Left colon (tissue), 2 donors: ENCODE data around the gene STX1A. TPM values are rescaled to one million over a fixed set of nuclear protein-coding genes. Genes with fewer than 3 reads are reported as not detected.

Experiments
- ATAC-seq: fragments of 200-7000 bp; cut with Tn5 transposase; one replicate; pipeline ENCODE4 v1.9.1; 2020; ENCODE audit warnings: mild to moderate bottlenecking, moderate library complexity
- DNase-seq, 2 donors: peaks; one replicate each; pipeline ENCODE4 v3.0.0-alpha.2; 2020
- intact Hi-C, 2 donors: fragments of 100-400 bp; cut with DNase I in 1 of 2; cut with micrococcal nuclease in 1 of 2; formaldehyde crosslinking; loops; one replicate each; pipeline versions ENCODE4 v1.11.2 to v1.14.0; 2022; cut with DNase I, micrococcal nuclease
- long read RNA-seq: library from polyadenylated mRNA; unstranded; transcript quantifications from one replicate; pipeline ENCODE4 v2.0.0, GENCODE V29; 2021
- total RNA-seq, 2 donors: library from RNA; stranded (reverse); fragmentation: NEBNext Ultra II Directional; extraction: Animal tissue kit (Norgen Biotek cat#: 25700); gene quantifications; one replicate each; pipeline ENCODE4 v1.2.1, GENCODE V29; 2021
- donor health status: DM: no; HTN: no; CAD: no.
- donor health status: DM: yes; HTN: yes; CAD: no.

STX1A gene
- total RNA-seq, result 1 to 10 TPM; 4.7 to 6.9 TPM
- long read RNA-seq, result 0 reads

GRCh38 chr7:73718905-73719805, at the start of gene STX1A:
Gene STX1A, minus strand, starts transcription at chr7:73719669. Its CDS starts 38 bp downstream, at chr7:73719631.
- peak in 1 of 2 donors; percentile 77 for DNase-seq
- intact Hi-C loops, result no loop called here
- peak; percentile 83 for ATAC-seq

GRCh38 chr7:73768641-73769480, 49.4 kb upstream of the STX1A start:
- ATAC-seq (peak; percentile 0), DNase-seq (peak in 1 of 2 donors; percentile 24)
- intact Hi-C loops, result no loop called here

- DNase-seq (peak in 1 of 2 donors; percentile 30), ATAC-seq (peak; percentile 23)
- intact Hi-C loops, result no loop called here
Observed at GRCh38 chr7:73766556-73767229, 47.2 kb upstream of the STX1A start.

- intact Hi-C loops, result no loop called here
- DNase-seq, result no peak
- ATAC-seq, result no peak
Observed at GRCh38 chr7:73762659-73762999, 43.2 kb upstream of the STX1A start.

GRCh38 chr7:73761854-73762658, 42.6 kb upstream of the STX1A start:
- no peak for ATAC-seq
- intact Hi-C loops, result no loop called here
- DNase-seq, result no peak

- DNase-seq (peak; percentile 70 to 88), ATAC-seq (peak; percentile 93)
- intact Hi-C loops, result no loop called here
Observed at GRCh38 chr7:73758581-73759138, 39.2 kb upstream of the STX1A start.

- ATAC-seq, result peak; percentile 79
- intact Hi-C loops, result loop anchor here in 1 of 2 donors (10.0 kb wide), 1 partner anchor 105 kb away; no protein-coding TSS in a partner anchor
- DNase-seq, result peak in 1 of 2 donors; percentile 54
Observed at GRCh38 chr7:73749931-73750776, 30.7 kb upstream of the STX1A start.

- intact Hi-C loops, result loop anchor here in 1 of 2 donors (10.0 kb wide), 1 partner anchor 108 kb away; no protein-coding TSS in a partner anchor
- ATAC-seq, result no peak
- DNase-seq, result no peak
Observed at GRCh38 chr7:73746378-73746777, 26.9 kb upstream of the STX1A start.

GRCh38 chr7:73742753-73743641, 23.5 kb upstream of the STX1A start:
- intact Hi-C loops, result loop anchor here in 1 of 2 donors (10.0 kb wide), 1 partner anchor 112 kb away; no protein-coding TSS in a partner anchor
- peak; percentile 62 for ATAC-seq
- peak; percentile 96 to 99 for DNase-seq

- intact Hi-C loops, result loop anchor here in 1 of 2 donors (10.0 kb wide), 1 partner anchor 112 kb away; no protein-coding TSS in a partner anchor
- no peak for ATAC-seq
- peak in 1 of 2 donors; percentile 43 for DNase-seq
Observed at GRCh38 chr7:73742338-73742752, 22.9 kb upstream of the STX1A start.

GRCh38 chr7:73741600-73741999, 22.1 kb upstream of the STX1A start:
- DNase-seq, result no peak

GRCh38 chr7:73740771-73741170, 21.3 kb upstream of the STX1A start:
- intact Hi-C loops, result loop anchor here in 1 of 2 donors (10.0 kb wide), 1 partner anchor 114 kb away; no protein-coding TSS in a partner anchor
- no peak for DNase-seq

More at GRCh38 chr7:73741600-73741999, 22.1 kb upstream of the STX1A start:
- intact Hi-C loops, result loop anchor here in 1 of 2 donors (10.0 kb wide), 1 partner anchor 113 kb away; no protein-coding TSS in a partner anchor
- no peak for ATAC-seq

GRCh38 chr7:73740212-73740611, 20.7 kb upstream of the STX1A start:
- ATAC-seq (no peak), DNase-seq (no peak)
- intact Hi-C loops, result loop anchor here in 1 of 2 donors (10.0 kb wide), 1 partner anchor 115 kb away; no protein-coding TSS in a partner anchor

More at GRCh38 chr7:73740771-73741170, 21.3 kb upstream of the STX1A start:
- no peak for ATAC-seq

GRCh38 chr7:73739387-73739767, 19.9 kb upstream of the STX1A start:
- intact Hi-C loops, result no loop called here
- no peak for ATAC-seq
- DNase-seq, result no peak

- intact Hi-C loops, result no loop called here
Observed at GRCh38 chr7:73738612-73739386, 19.3 kb upstream of the STX1A start, which contains the start of gene ABHD11. Gene ABHD11, minus strand, starts transcription at chr7:73738802. Its CDS starts 32 bp downstream, at chr7:73738770.

More at GRCh38 chr7:73738612-73739386, 19.3 kb upstream of the STX1A start, which contains the start of gene ABHD11:
- DNase-seq, result peak; percentile 96 to 99
- peak; percentile 60 for ATAC-seq
